Duodenal mucosa (tissue), 2 donors: ENCODE results near the gene ZNF346.
"Not testable (repeated sequence)": the region's sequence is repeated elsewhere in the genome, so short reads cannot be mapped to it uniquely, and the experiment has no call there.

Experiments used
- H3K27ac ChIP-seq: one replicate; pipeline ENCODE4 v1.7.0; 2013; ENCODE audit warnings: low read depth, low read length
- H3K27me3 ChIP-seq, 2 donors: one replicate each; pipeline ENCODE4 v1.7.0; 2013; ENCODE audit warnings: low read length in 2 of 2, control low read depth in 1 of 2; ENCODE audit not compliant: insufficient read depth in 2 of 2, control insufficient read depth in 1 of 2
- H3K36me3 ChIP-seq, 2 donors: one replicate each; pipeline ENCODE4 v1.7.0; 2013; ENCODE audit warnings: low read length in 2 of 2, control low read depth in 1 of 2; ENCODE audit not compliant: insufficient read depth in 2 of 2, control insufficient read depth in 1 of 2
- H3K4me1 ChIP-seq, 2 donors: one replicate each; pipeline ENCODE4 v1.7.0; 2013; ENCODE audit warnings: low read length in 2 of 2, control low read depth in 1 of 2; ENCODE audit not compliant: insufficient read depth in 2 of 2, control insufficient read depth in 1 of 2
- H3K4me3 ChIP-seq, 2 donors: one replicate each; pipeline ENCODE4 v1.7.0; 2013; ENCODE audit warnings: low read length in 2 of 2, low read depth in 1 of 2
- H3K9ac ChIP-seq, 2 donors: one replicate each; pipeline ENCODE4 v1.7.0; 2013; ENCODE audit warnings: low read length in 2 of 2, low read depth in 1 of 2
- H3K9me3 ChIP-seq, 2 donors: one replicate each; pipeline ENCODE4 v1.7.0; 2013; ENCODE audit warnings: low read length in 2 of 2, control low read depth in 1 of 2; ENCODE audit not compliant: control insufficient read depth in 1 of 2

ZNF346 gene

DNA sequence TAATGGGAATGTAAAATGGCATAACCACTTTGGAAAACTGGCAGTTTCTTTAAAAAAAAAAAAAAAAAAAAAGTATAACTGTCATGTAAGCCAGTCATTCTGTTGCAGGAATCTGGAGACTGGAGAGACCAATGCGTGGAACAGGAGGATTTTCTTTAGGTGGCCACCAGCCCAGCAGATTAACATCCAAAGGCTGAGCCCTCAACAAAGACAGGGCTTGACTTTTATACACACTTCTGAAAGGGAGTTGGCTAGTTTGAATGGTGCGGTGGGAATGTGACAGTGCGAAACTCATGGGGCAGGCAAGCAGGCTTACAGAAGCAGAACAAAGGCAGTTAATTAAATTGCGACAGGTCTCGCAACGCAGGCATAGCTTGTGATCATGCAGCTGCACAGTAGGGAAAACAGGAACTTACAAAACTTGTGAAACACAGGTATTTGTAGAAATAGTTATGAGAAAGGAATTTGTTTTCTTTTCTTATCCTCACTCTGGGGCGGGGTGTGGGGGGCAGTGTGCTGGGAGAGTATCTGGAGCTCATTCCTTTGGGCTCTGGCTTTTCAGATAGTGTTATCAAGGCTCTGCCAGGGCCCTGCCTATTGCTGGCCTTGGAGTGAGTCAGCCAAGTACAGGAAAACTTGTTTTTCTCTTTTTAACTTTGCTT, 27.9 kb upstream of the ZNF346 start:
- Histone ChIP-seq H3K9me3 (no peaks in the 10 kb centered on the region), H3K27ac (no peak overlapping the region), H3K4me3 (no peak overlapping the region), H3K4me1 (peaks cover 13 to 18% of the 10 kb centered on the region in 2 donors), H3K36me3 (no peaks in the 10 kb centered on the region), H3K27me3 (no peaks in the 10 kb centered on the region), H3K9ac (no peak overlapping the region)

DNA sequence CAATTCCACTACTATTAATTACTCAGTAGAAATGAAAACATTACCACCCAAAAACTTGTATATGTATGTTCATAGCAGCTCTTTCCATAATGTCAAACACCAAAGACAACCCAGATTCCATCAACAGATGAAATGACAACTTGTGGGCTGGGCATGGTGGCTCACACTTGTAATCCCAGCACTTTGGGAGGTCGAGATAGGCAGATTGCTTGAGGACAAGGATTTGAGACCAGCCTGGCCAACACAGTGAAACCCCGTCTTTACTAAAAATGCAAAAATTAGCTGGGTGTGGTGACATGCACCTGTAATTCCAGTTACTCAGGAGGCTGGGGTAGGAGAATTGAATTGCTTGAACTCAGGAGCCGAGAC, 27.4 kb upstream of the ZNF346 start:
- H3K4me3 ChIP-seq, result no peak overlapping the region
- no peaks in the 10 kb centered on the region for H3K27me3 ChIP-seq
- H3K36me3 ChIP-seq, result no peaks in the 10 kb centered on the region
- peaks cover 13 to 18% of the 10 kb centered on the region in 2 donors for H3K4me1 ChIP-seq
- H3K27ac ChIP-seq, result no peak overlapping the region
- H3K9ac ChIP-seq, result no peak overlapping the region
- H3K9me3 ChIP-seq, result no peaks in the 10 kb centered on the region

DNA sequence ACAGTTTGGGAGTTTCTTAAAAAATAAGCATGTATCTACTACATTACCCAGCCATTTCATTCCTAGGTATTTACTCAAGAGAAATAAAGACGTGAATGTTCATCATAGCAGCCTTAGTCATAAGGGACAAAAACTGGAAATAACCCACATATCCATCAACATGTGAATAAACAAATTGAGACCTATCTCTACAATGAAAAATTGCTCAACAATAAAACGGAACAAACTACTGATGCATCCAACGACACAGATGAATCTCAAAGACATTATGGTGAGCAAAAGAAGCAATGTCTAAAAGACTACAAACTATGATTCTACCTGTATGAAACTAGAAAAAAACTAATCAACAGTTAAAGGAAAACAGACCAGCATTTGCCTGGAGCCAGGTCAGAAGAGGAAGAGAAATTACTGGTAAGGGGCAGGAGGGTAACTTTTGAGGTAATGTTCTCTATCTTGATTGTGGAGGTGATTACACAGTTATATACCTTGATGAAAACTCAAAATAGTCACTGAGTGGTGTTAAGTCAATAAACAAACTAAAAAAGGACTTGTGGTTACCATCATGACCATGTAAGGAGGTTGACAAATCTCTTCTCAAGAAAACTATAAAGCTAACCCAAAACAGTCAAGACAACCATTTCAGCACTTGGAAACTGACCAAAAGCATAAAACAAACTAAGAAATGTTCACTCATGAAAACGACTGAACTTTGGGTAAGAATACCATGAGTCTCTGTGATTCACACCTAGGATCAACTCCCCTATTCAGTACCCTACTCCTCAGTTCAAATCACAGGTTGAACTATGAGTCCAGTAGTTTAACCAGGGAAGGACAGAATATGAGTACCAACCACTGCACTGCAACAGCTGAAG, 26.4 kb upstream of the ZNF346 start:
- H3K4me1 ChIP-seq, result peaks cover 13 to 18% of the 10 kb centered on the region in 2 donors

DNA sequence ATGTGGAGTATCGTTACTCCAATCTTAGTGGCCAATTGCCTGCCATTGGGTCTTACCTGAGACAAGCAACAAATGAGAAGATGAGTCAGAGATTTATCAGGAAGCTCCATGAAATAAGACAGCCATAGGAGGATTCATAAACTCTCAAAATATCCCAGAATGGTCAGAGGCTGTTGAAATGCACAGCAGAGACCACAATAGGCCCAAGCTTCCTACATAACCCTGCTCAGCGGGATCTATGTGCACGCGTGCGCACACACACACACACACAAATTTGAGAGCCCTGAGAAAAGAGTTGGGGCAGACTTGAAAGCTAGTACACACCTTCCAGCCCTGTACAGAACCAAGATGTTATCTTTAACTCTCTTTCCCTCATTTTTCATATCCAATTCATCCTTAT, 25.7 kb upstream of the ZNF346 start:
- no peaks in the 10 kb centered on the region for H3K36me3 ChIP-seq
- no peaks in the 10 kb centered on the region for H3K27me3 ChIP-seq
- H3K9ac ChIP-seq, result no peak overlapping the region
- H3K9me3 ChIP-seq, result no peaks in the 10 kb centered on the region
- H3K4me1 ChIP-seq, result peaks cover 13 to 18% of the 10 kb centered on the region in 2 donors
- H3K4me3 ChIP-seq, result peak overlapping the region in 1 of 2 donors; percentile 8
- no peak overlapping the region for H3K27ac ChIP-seq

More for the DNA sequence above, 26.4 kb upstream of the ZNF346 start:
- H3K9me3 ChIP-seq, result no peaks in the 10 kb centered on the region
- H3K4me3 ChIP-seq, result peak overlapping the region in 1 of 2 donors; percentile 8
- no peaks in the 10 kb centered on the region for H3K36me3 ChIP-seq
- no peak overlapping the region for H3K27ac ChIP-seq
- no peak overlapping the region for H3K9ac ChIP-seq
- H3K27me3 ChIP-seq, result no peaks in the 10 kb centered on the region

DNA sequence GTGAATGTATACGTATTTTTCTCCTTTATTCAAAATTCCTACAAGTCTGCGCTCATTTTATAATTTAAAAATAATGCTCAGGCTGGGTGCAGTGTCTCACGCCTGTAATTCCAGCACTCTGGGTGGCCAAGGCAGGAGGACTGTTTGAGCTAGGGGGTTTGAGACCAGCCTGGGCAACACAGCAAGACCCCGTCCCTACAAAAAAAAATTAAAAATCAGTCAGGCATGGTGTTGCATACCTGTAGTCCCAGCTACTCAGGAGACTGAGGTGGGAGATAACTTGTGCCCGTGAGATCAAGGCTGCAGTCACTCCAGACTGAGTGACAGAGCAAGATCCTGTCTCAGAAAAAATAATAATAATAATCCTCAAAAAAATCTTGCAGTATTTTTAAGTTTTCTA, 23.7 kb upstream of the ZNF346 start:
- H3K27me3 ChIP-seq, result no peaks in the 10 kb centered on the region
- H3K4me3 ChIP-seq, result no peak overlapping the region
- peaks cover 17 to 21% of the 10 kb centered on the region in 2 donors for H3K4me1 ChIP-seq
- H3K9me3 ChIP-seq, result no peaks in the 10 kb centered on the region
- no peaks in the 10 kb centered on the region for H3K36me3 ChIP-seq
- no peak overlapping the region for H3K27ac ChIP-seq
- H3K9ac ChIP-seq, result no peak overlapping the region

GRCh38 chr5:176999526-176999925, 23.0 kb upstream of the ZNF346 start:
- H3K9me3 ChIP-seq, H3K4me3 ChIP-seq, H3K36me3 ChIP-seq, H3K27ac ChIP-seq, H3K27me3 ChIP-seq, H3K9ac ChIP-seq: not testable (repeated sequence)
- peaks cover 20 to 27% of the 10 kb centered on the region in 2 donors for H3K4me1 ChIP-seq

DNA sequence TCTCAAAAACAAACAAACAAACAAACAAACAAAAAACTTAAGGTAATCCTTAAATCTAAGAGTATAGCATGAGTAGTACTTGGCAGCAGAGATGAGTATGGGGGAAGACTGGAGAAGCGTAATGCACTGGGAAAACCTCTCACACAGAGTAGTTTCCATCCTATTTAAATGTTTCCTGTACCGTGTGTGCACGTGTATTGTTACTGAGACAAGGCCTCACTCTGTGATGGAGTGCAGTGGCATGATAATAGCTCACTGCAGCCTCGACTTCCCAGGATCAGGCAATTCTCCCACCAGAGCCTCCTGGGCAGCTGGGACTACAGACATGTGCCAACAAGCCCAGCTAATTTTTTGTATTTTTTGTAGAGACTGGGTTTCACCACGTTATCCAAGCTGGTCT, 18.8 kb upstream of the ZNF346 start:
- Histone ChIP-seq H3K4me3 (no peak overlapping the region), H3K9me3 (no peaks in the 10 kb centered on the region), H3K27me3 (no peaks in the 10 kb centered on the region), H3K4me1 (peaks cover 18 to 19% of the 10 kb centered on the region in 2 donors), H3K27ac (no peak overlapping the region), H3K9ac (no peak overlapping the region), H3K36me3 (no peaks in the 10 kb centered on the region)

GRCh38 chr5:177004961-177005360, 17.5 kb upstream of the ZNF346 start:
- Histone ChIP-seq H3K4me1 (peaks cover 18 to 19% of the 10 kb centered on the region in 2 donors), H3K4me3 (peak overlapping the region; percentile 88 to 89), H3K9ac (no peak overlapping the region), H3K27me3 (no peaks in the 10 kb centered on the region), H3K36me3 (no peaks in the 10 kb centered on the region), H3K27ac (no peak overlapping the region), H3K9me3 (no peaks in the 10 kb centered on the region)

GRCh38 chr5:177005619-177006264, 16.8 kb upstream of the ZNF346 start:
- Histone ChIP-seq H3K27ac (peak overlapping the region; percentile 89), H3K27me3 (no peaks in the 10 kb centered on the region), H3K9me3 (no peaks in the 10 kb centered on the region), H3K4me1 (peaks cover 18 to 19% of the 10 kb centered on the region in 2 donors), H3K9ac (peak overlapping the region; percentile 84 to 88), H3K36me3 (no peaks in the 10 kb centered on the region), H3K4me3 (peak overlapping the region; percentile 88 to 89)
